Mammary epithelial cell (primary cell): Measurements from ENCODE around the gene PRDM2.

Source experiments
- CTCF ChIP-seq, 2 donors: IDR thresholded peaks in 1 of 2; conservative IDR thresholded peaks in 1 of 2; 2 replicates each; pipeline ENCODE4 v1.5.1; 2011 to 2012; ENCODE audit warnings: inconsistent platforms in 2 of 2, low read length in 2 of 2, mild to moderate bottlenecking in 2 of 2, control low read depth in 1 of 2, low read depth in 1 of 2; ENCODE audit not compliant: insufficient read depth in 1 of 2; ENCODE audit errors: extremely low read depth in 1 of 2
- EZH2 ChIP-seq: IDR thresholded peaks from 2 replicates; pipeline ENCODE4 v1.6.1; 2012; ENCODE audit warnings: low read length, inconsistent platforms, borderline replicate concordance

GRCh38 chr1:13818926-13819325, 118.9 kb downstream of the PRDM2 start:
- TF ChIP-seq EZH2, result no peak
- TF ChIP-seq CTCF (conservative IDR thresholded peaks at IDR 0.05 in 1 of 2, IDR thresholded peaks at IDR 0.05 in 1 of 2; ENCODE audit: extremely low read depth in 1 of 2, insufficient read depth in 1 of 2, low read depth in 1 of 2, low read length in 2 of 2), result no peak
